ENCODE measurements around the gene CRYBA4.

DNA sequence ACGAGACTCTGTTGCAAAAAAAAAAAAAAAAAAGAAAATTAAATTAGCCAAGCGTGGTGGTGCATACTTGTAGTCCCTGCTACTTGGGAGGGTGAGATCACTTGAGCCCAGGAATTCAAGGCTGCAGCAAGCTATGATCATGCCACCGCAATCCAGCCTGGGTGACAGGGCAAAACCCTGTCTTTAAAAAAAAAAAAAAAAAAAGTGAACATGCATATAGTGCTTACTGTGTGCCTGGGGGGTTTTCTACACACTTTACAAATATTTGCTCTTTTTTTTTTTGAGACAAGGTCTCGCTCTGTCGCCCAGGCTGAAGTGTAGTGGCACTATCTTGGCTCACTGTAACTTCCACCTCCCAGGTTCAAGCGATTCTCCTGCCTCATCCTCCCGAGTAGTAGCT, 44.7 kb upstream of the CRYBA4 start:
- TF ChIP-seq CTCF (conservative IDR thresholded peaks at IDR 0.05) (no peak), EZH2 (IDR thresholded peaks at IDR 0.05; ENCODE audit: low read depth) (no peak)

Measured in PC-9 (cell line).